ENCODE data around the gene FOXI1.
"Not testable (repeated sequence)": the region's sequence is repeated elsewhere in the genome, so short reads cannot be mapped to it uniquely, and the experiment has no call there.

The FOXI1 gene

GRCh38 chr5:170087168-170087817 lies 18.4 kb upstream of the FOXI1 start:
- Histone ChIP-seq H3K27ac (ENCODE audit: low read depth, low read length) (no peak overlapping the region), H3K9me3 (ENCODE audit: control insufficient read depth in 1 of 2, low read length in 2 of 2) (no peaks in the 10 kb centered on the region), H3K4me3 (ENCODE audit: low read depth in 1 of 2, low read length in 2 of 2) (no peak overlapping the region), H3K36me3 (ENCODE audit: control insufficient read depth in 1 of 2, insufficient read depth in 2 of 2, low read length in 2 of 2) (peaks cover 0 to 12% of the 10 kb centered on the region in 2 donors), H3K9ac (ENCODE audit: low read depth in 1 of 2, low read length in 2 of 2) (no peak overlapping the region), H3K4me1 (ENCODE audit: control insufficient read depth in 1 of 2, insufficient read depth in 2 of 2, low read length in 2 of 2) (no peaks in the 10 kb centered on the region), H3K27me3 (ENCODE audit: control insufficient read depth in 1 of 2, insufficient read depth in 2 of 2, low read length in 2 of 2) (no peaks in the 10 kb centered on the region)

GRCh38 chr5:170092455-170093101 lies 13.1 kb upstream of the FOXI1 start:
- no peaks in the 10 kb centered on the region for H3K9me3 ChIP-seq (ENCODE audit: control insufficient read depth in 1 of 2, low read length in 2 of 2)
- H3K9ac ChIP-seq (ENCODE audit: low read depth in 1 of 2, low read length in 2 of 2): no peak overlapping the region
- no peak overlapping the region for H3K4me3 ChIP-seq (ENCODE audit: low read depth in 1 of 2, low read length in 2 of 2)
- no peaks in the 10 kb centered on the region for H3K36me3 ChIP-seq (ENCODE audit: control insufficient read depth in 1 of 2, insufficient read depth in 2 of 2, low read length in 2 of 2)
- H3K27me3 ChIP-seq (ENCODE audit: control insufficient read depth in 1 of 2, insufficient read depth in 2 of 2, low read length in 2 of 2): no peaks in the 10 kb centered on the region
- no peaks in the 10 kb centered on the region for H3K4me1 ChIP-seq (ENCODE audit: control insufficient read depth in 1 of 2, insufficient read depth in 2 of 2, low read length in 2 of 2)
- H3K27ac ChIP-seq (ENCODE audit: low read depth, low read length): no peak overlapping the region

DNA sequence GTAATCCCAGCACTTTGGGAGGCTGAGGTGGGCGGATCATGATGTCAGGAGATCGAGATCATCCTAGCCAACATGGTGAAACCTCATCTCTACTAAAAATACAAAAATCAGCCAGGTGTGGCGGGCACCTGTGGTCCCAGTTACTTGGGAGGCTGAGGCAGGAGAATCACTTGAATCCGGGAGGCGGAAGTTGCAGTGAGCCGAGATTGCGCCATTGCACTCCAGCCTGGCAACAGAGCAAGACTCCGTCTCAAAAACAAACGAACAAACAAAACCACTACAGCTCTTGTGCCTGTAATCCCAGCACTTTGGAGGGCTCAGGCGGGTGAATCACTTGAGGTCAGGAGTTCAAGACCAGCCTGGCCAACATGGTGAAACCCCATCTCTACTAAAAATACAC lies 11.4 kb upstream of the FOXI1 start:
- not testable (repeated sequence) for H3K4me3 ChIP-seq (ENCODE audit: low read depth in 1 of 2, low read length in 2 of 2); H3K4me1 ChIP-seq (ENCODE audit: control insufficient read depth in 1 of 2, insufficient read depth in 2 of 2, low read length in 2 of 2); H3K27me3 ChIP-seq (ENCODE audit: control insufficient read depth in 1 of 2, insufficient read depth in 2 of 2, low read length in 2 of 2); H3K9me3 ChIP-seq (ENCODE audit: control insufficient read depth in 1 of 2, low read length in 2 of 2); H3K27ac ChIP-seq (ENCODE audit: low read depth, low read length); H3K9ac ChIP-seq (ENCODE audit: low read depth in 1 of 2, low read length in 2 of 2); H3K36me3 ChIP-seq (ENCODE audit: control insufficient read depth in 1 of 2, insufficient read depth in 2 of 2, low read length in 2 of 2)

GRCh38 chr5:170095646-170096045 lies 10.1 kb upstream of the FOXI1 start:
- Histone ChIP-seq H3K4me3 (ENCODE audit: low read depth in 1 of 2, low read length in 2 of 2) (no peak overlapping the region), H3K4me1 (ENCODE audit: control insufficient read depth in 1 of 2, insufficient read depth in 2 of 2, low read length in 2 of 2) (no peaks in the 10 kb centered on the region), H3K9ac (ENCODE audit: low read depth in 1 of 2, low read length in 2 of 2) (no peak overlapping the region), H3K27ac (ENCODE audit: low read depth, low read length) (no peak overlapping the region), H3K36me3 (ENCODE audit: control insufficient read depth in 1 of 2, insufficient read depth in 2 of 2, low read length in 2 of 2) (no peaks in the 10 kb centered on the region), H3K27me3 (ENCODE audit: control insufficient read depth in 1 of 2, insufficient read depth in 2 of 2, low read length in 2 of 2) (no peaks in the 10 kb centered on the region), H3K9me3 (ENCODE audit: control insufficient read depth in 1 of 2, low read length in 2 of 2) (peaks cover 0 to 5% of the 10 kb centered on the region in 2 donors)

GRCh38 chr5:170097934-170098333 lies 7.8 kb upstream of the FOXI1 start:
- Histone ChIP-seq H3K4me1 (ENCODE audit: control insufficient read depth in 1 of 2, insufficient read depth in 2 of 2, low read length in 2 of 2) (no peaks in the 10 kb centered on the region), H3K27me3 (ENCODE audit: control insufficient read depth in 1 of 2, insufficient read depth in 2 of 2, low read length in 2 of 2) (no peaks in the 10 kb centered on the region), H3K4me3 (ENCODE audit: low read depth in 1 of 2, low read length in 2 of 2) (no peak overlapping the region), H3K9me3 (ENCODE audit: control insufficient read depth in 1 of 2, low read length in 2 of 2) (peaks cover 0 to 5% of the 10 kb centered on the region in 2 donors), H3K9ac (ENCODE audit: low read depth in 1 of 2, low read length in 2 of 2) (no peak overlapping the region), H3K36me3 (ENCODE audit: control insufficient read depth in 1 of 2, insufficient read depth in 2 of 2, low read length in 2 of 2) (no peaks in the 10 kb centered on the region), H3K27ac (ENCODE audit: low read depth, low read length) (no peak overlapping the region)

- no peaks in the 10 kb centered on the region for H3K4me1 ChIP-seq (ENCODE audit: control insufficient read depth in 1 of 2, insufficient read depth in 2 of 2, low read length in 2 of 2)
- no peak overlapping the region for H3K27ac ChIP-seq (ENCODE audit: low read depth, low read length)
- peaks cover 0 to 5% of the 10 kb centered on the region in 2 donors for H3K9me3 ChIP-seq (ENCODE audit: control insufficient read depth in 1 of 2, low read length in 2 of 2)
- H3K9ac ChIP-seq (ENCODE audit: low read depth in 1 of 2, low read length in 2 of 2): no peak overlapping the region
- no peaks in the 10 kb centered on the region for H3K36me3 ChIP-seq (ENCODE audit: control insufficient read depth in 1 of 2, insufficient read depth in 2 of 2, low read length in 2 of 2)
- no peak overlapping the region for H3K4me3 ChIP-seq (ENCODE audit: low read depth in 1 of 2, low read length in 2 of 2)
- no peaks in the 10 kb centered on the region for H3K27me3 ChIP-seq (ENCODE audit: control insufficient read depth in 1 of 2, insufficient read depth in 2 of 2, low read length in 2 of 2)
Observed at GRCh38 chr5:170100066-170100943, 5.4 kb upstream of the FOXI1 start.

- H3K4me1 ChIP-seq (ENCODE audit: control insufficient read depth in 1 of 2, insufficient read depth in 2 of 2, low read length in 2 of 2): no peaks in the 10 kb centered on the region
- H3K9me3 ChIP-seq (ENCODE audit: control insufficient read depth in 1 of 2, low read length in 2 of 2): peaks cover 0 to 5% of the 10 kb centered on the region in 2 donors
- no peak overlapping the region for H3K27ac ChIP-seq (ENCODE audit: low read depth, low read length)
- H3K4me3 ChIP-seq (ENCODE audit: low read depth in 1 of 2, low read length in 2 of 2): no peak overlapping the region
- H3K27me3 ChIP-seq (ENCODE audit: control insufficient read depth in 1 of 2, insufficient read depth in 2 of 2, low read length in 2 of 2): no peaks in the 10 kb centered on the region
- no peaks in the 10 kb centered on the region for H3K36me3 ChIP-seq (ENCODE audit: control insufficient read depth in 1 of 2, insufficient read depth in 2 of 2, low read length in 2 of 2)
- no peak overlapping the region for H3K9ac ChIP-seq (ENCODE audit: low read depth in 1 of 2, low read length in 2 of 2)
Observed at GRCh38 chr5:170103447-170103846, 2.2 kb upstream of the FOXI1 start.

GRCh38 chr5:170104299-170104698 lies 1.4 kb upstream of the FOXI1 start:
- Histone ChIP-seq H3K9me3 (ENCODE audit: control insufficient read depth in 1 of 2, low read length in 2 of 2) (peaks cover 0 to under 1% of the 10 kb centered on the region in 2 donors), H3K4me1 (ENCODE audit: control insufficient read depth in 1 of 2, insufficient read depth in 2 of 2, low read length in 2 of 2) (no peaks in the 10 kb centered on the region), H3K27ac (ENCODE audit: low read depth, low read length) (no peak overlapping the region), H3K9ac (ENCODE audit: low read depth in 1 of 2, low read length in 2 of 2) (no peak overlapping the region), H3K4me3 (ENCODE audit: low read depth in 1 of 2, low read length in 2 of 2) (no peak overlapping the region), H3K27me3 (ENCODE audit: control insufficient read depth in 1 of 2, insufficient read depth in 2 of 2, low read length in 2 of 2) (no peaks in the 10 kb centered on the region), H3K36me3 (ENCODE audit: control insufficient read depth in 1 of 2, insufficient read depth in 2 of 2, low read length in 2 of 2) (no peaks in the 10 kb centered on the region)

DNA sequence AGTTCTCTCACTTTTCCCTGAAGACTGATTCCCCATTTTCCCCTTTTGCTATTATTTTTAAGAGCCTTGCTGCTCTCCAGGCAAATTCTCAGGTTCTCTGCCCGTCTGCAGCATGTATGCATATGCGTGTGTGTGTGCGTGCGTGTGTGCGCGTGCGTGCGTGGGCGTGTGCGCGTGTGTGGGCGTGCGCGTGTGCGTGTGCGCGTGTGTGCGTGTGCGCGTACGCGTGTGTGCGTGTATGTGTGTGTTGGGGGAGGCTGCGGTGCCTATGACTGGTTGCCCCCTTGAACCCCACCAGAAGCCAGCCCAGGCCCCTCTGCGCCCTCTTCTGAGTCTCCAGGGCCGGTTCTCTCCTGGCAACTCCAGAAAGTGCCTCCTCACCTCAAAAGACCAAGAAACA lies 987 bp upstream of the FOXI1 start:
- no peaks in the 10 kb centered on the region for H3K9me3 ChIP-seq (ENCODE audit: control insufficient read depth in 1 of 2, low read length in 2 of 2)
- no peak overlapping the region for H3K27ac ChIP-seq (ENCODE audit: low read depth, low read length)
- no peaks in the 10 kb centered on the region for H3K4me1 ChIP-seq (ENCODE audit: control insufficient read depth in 1 of 2, insufficient read depth in 2 of 2, low read length in 2 of 2)
- H3K9ac ChIP-seq (ENCODE audit: low read depth in 1 of 2, low read length in 2 of 2): no peak overlapping the region
- no peaks in the 10 kb centered on the region for H3K36me3 ChIP-seq (ENCODE audit: control insufficient read depth in 1 of 2, insufficient read depth in 2 of 2, low read length in 2 of 2)
- no peaks in the 10 kb centered on the region for H3K27me3 ChIP-seq (ENCODE audit: control insufficient read depth in 1 of 2, insufficient read depth in 2 of 2, low read length in 2 of 2)
- no peak overlapping the region for H3K4me3 ChIP-seq (ENCODE audit: low read depth in 1 of 2, low read length in 2 of 2)

DNA sequence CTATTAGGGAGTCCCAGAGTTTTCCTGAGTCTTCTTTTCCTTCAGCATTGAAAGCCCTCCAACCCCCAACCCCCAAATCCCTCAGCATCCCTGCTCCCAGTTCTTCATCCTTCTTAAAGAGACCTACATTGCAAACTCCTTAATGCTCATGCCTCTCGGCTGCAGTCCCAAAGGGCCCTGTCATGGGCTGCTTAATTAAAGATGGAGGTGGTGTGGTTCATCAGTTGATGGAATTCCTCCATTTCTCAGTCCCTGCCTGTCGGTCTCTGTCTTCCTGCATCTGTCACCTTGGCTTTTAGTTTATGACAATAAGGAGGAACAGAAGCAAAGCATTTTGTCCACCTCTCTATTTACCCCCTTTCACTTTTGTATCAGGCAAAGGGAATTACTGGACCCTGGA lies 2.0 kb downstream of the FOXI1 start:
- H3K9ac ChIP-seq (ENCODE audit: low read depth in 1 of 2, low read length in 2 of 2): no peak overlapping the region
- no peaks in the 10 kb centered on the region for H3K4me1 ChIP-seq (ENCODE audit: control insufficient read depth in 1 of 2, insufficient read depth in 2 of 2, low read length in 2 of 2)
- H3K36me3 ChIP-seq (ENCODE audit: control insufficient read depth in 1 of 2, insufficient read depth in 2 of 2, low read length in 2 of 2): no peaks in the 10 kb centered on the region
- no peaks in the 10 kb centered on the region for H3K27me3 ChIP-seq (ENCODE audit: control insufficient read depth in 1 of 2, insufficient read depth in 2 of 2, low read length in 2 of 2)
- no peak overlapping the region for H3K27ac ChIP-seq (ENCODE audit: low read depth, low read length)
- no peaks in the 10 kb centered on the region for H3K9me3 ChIP-seq (ENCODE audit: control insufficient read depth in 1 of 2, low read length in 2 of 2)
- no peak overlapping the region for H3K4me3 ChIP-seq (ENCODE audit: low read depth in 1 of 2, low read length in 2 of 2)

Data from duodenal mucosa (tissue), 2 donors.